Uterus (tissue), 4 donors: ENCODE results near the gene OTUB1. TPM values are rescaled to one million over a fixed set of nuclear protein-coding genes. Genes with fewer than 3 reads are reported as not detected.
"Not testable (repeated sequence)": the region's sequence is repeated elsewhere in the genome, so short reads cannot be mapped to it uniquely, and the experiment has no call there.

Experiments used
- DNase-seq, 2 donors: peaks; one replicate each; pipeline ENCODE4 v3.0.0-alpha.2; 2019 to 2020
- H3K27ac ChIP-seq, 2 donors: fragments of 200-600 bp; sonication (generic); 1 replicate in 1 of 2; 2 replicates in 1 of 2; pipeline ENCODE4 v1.5.1; 2016 to 2018
- H3K27me3 ChIP-seq, 2 donors: fragments of 200-600 bp; sonication (generic); one replicate each; pipeline ENCODE4 v1.5.1; 2018 to 2019; ENCODE audit warnings: control low read depth in 1 of 2
- H3K36me3 ChIP-seq, 2 donors: fragments of 200-600 bp; sonication (generic); one replicate each; pipeline ENCODE4 v1.5.1; 2019; ENCODE audit warnings: control low read depth in 1 of 2
- H3K4me1 ChIP-seq, 2 donors: fragments of 200-600 bp; sonication (generic); one replicate each; pipeline ENCODE4 v1.5.1; 2018 to 2019; ENCODE audit warnings: control low read depth in 1 of 2
- H3K4me3 ChIP-seq, 2 donors: fragments of 200-600 bp; sonication (generic); 1 replicate in 1 of 2; 2 replicates in 1 of 2; pipeline ENCODE4 v1.5.1; 2018 to 2019; ENCODE audit warnings: mild to moderate bottlenecking in 1 of 2
- H3K9me3 ChIP-seq, 2 donors: fragments of 200-600 bp; sonication (generic); one replicate each; pipeline ENCODE4 v1.5.1; 2019; ENCODE audit warnings: control low read depth in 1 of 2
- CTCF ChIP-seq, 4 experiments: fragments of 200-600 bp in 2 of 4; fragments of 450-650 bp in 2 of 4; sonication (generic) in 2 of 4; IDR thresholded peaks; one replicate each; pipeline ENCODE4 v1.5.1; 2016 to 2019; ENCODE audit warnings: antibody characterized with exemption in 4 of 4, mild to moderate bottlenecking in 2 of 4, moderate library complexity in 1 of 4
- POLR2A ChIP-seq, 2 donors: fragments of 450-650 bp; IDR thresholded peaks; one replicate each; pipeline ENCODE4 v1.6.1; 2016; ENCODE audit warnings: antibody characterized with exemption in 2 of 2, mild to moderate bottlenecking in 1 of 2, moderate library complexity in 1 of 2
- intact Hi-C: fragments of 100-400 bp; cut with DNase I; formaldehyde crosslinking; loops from one replicate; pipeline ENCODE4 v1.15.1; 2023; ENCODE audit warnings: low total_unique reads
- small RNA-seq: library from RNA; depleted of rRNA; stranded (forward); fragments of <200 nt; gene quantifications from one replicate; pipeline ENCODE3, GENCODE V24; 2016
- total RNA-seq, 4 donors: library from RNA; depleted of rRNA in 3 of 4; stranded (reverse); fragments of >200 nt in 3 of 4; gene quantifications; one replicate each; pipeline versions ENCODE4 v1.1.0 to v1.2.4, GENCODE V29; 2014 to 2023
- donor health status: DM: yes; HTN: yes; CAD: no.

The OTUB1 gene
- total RNA-seq, 4 donors from 2014 or later: 29.5 to 54.6 (median 45.8) TPM

- Histone ChIP-seq H3K27me3 (no peaks in the 10 kb centered on the region), H3K4me3 (no peak overlapping the region), H3K4me1 (no peaks in the 10 kb centered on the region), H3K27ac (no peak overlapping the region), H3K9me3 (no peaks in the 10 kb centered on the region), H3K36me3 (no peaks in the 10 kb centered on the region)
- TF ChIP-seq CTCF (IDR thresholded peaks at IDR 0.05) (no peak), POLR2A (IDR thresholded peaks at IDR 0.05) (no peak)
- DNase-seq: no peak
- intact Hi-C loops: no loop called here
These were observed 58.6 kb downstream of the OTUB1 start for GRCh38 chr11:64044730-64045393.

- no peaks in the 10 kb centered on the region for H3K27me3 ChIP-seq
- no peaks in the 10 kb centered on the region for H3K36me3 ChIP-seq
- no peak for DNase-seq
- intact Hi-C loops: no loop called here
- no peak overlapping the region for H3K4me3 ChIP-seq
- no peak overlapping the region for H3K27ac ChIP-seq
- H3K9me3 ChIP-seq: no peaks in the 10 kb centered on the region
- TF ChIP-seq CTCF (IDR thresholded peaks at IDR 0.05) (no peak), POLR2A (IDR thresholded peaks at IDR 0.05) (no peak)
- no peaks in the 10 kb centered on the region for H3K4me1 ChIP-seq
These were observed 59.5 kb downstream of the OTUB1 start for GRCh38 chr11:64045700-64046099.

GRCh38 chr11:64047373-64047772 lies 61.1 kb downstream of the OTUB1 start:
- H3K36me3 ChIP-seq, DNase-seq, intact Hi-C loops, H3K9me3 ChIP-seq, H3K4me1 ChIP-seq, H3K4me3 ChIP-seq, H3K27me3 ChIP-seq, H3K27ac ChIP-seq: not testable (repeated sequence)

Small RNAs within 50 kb of the gene (small RNA-seq; reads per million reads assigned to genes)
- not detected for gene RNU6-45P

Other genes starting within 250 kb of the OTUB1 start
- 10 to 100 TPM; 19.7 to 61.5 (median 48.4) TPM for gene ZFTA, start 217.7 kb upstream of the OTUB1 start, total RNA-seq
- gene SPINDOC, start 173.0 kb upstream of the OTUB1 start, total RNA-seq: 10 to 100 TPM in 2 of 4 donors, 1 to 10 TPM in 2; 1.3 to 28.7 (median 10.6) TPM
- 10 to 100 TPM in 3 of 4 donors, 1 to 10 TPM in 1; 6.9 to 36.5 (median 17.7) TPM for gene MARK2, start 147.3 kb upstream of the OTUB1 start, total RNA-seq
- 10 to 100 TPM in 1 of 4 donors, 1 to 10 TPM in 1, not detected in 2; 5.8 to 11.8 TPM for gene RCOR2, start 69.3 kb upstream of the OTUB1 start, total RNA-seq
- 10 to 100 TPM in 2 of 4 donors, 1 to 10 TPM in 2; 2.1 to 17.8 (median 9.2) TPM for gene NAA40, start 47.4 kb upstream of the OTUB1 start, total RNA-seq
- gene COX8A, start 11.8 kb upstream of the OTUB1 start, total RNA-seq: 100 to 1,000 TPM in 3 of 4 donors, 10 to 100 TPM in 1; 41.0 to 359 (median 139) TPM
- gene FLRT1, start 49.5 kb downstream of the OTUB1 start, total RNA-seq: 1 to 10 TPM in 2 of 4 donors, under 1 TPM in 1, not detected in 1; 0.26 to 7.3 (median 1.9) TPM
- gene MACROD1, start 179.7 kb downstream of the OTUB1 start, total RNA-seq: 10 to 100 TPM in 1 of 4 donors, 1 to 10 TPM in 3; 1.8 to 27.1 (median 6.6) TPM
- gene STIP1, start 199.7 kb downstream of the OTUB1 start, total RNA-seq: 100 to 1,000 TPM in 1 of 4 donors, 10 to 100 TPM in 3; 20.9 to 101 (median 83.8) TPM
- 10 to 100 TPM in 2 of 4 donors, 1 to 10 TPM in 2; 3.1 to 50.3 (median 9.3) TPM for gene FERMT3, start 220.3 kb downstream of the OTUB1 start, total RNA-seq
- gene TRPT1, start 239.7 kb downstream of the OTUB1 start, total RNA-seq: 10 to 100 TPM in 3 of 4 donors, 1 to 10 TPM in 1; 7.2 to 42.9 (median 18.7) TPM
- gene NUDT22, start 239.8 kb downstream of the OTUB1 start, total RNA-seq: 10 to 100 TPM; 10.8 to 44.9 (median 34.0) TPM
- 10 to 100 TPM in 2 of 4 donors, 1 to 10 TPM in 1, not detected in 1; 7.9 to 28.6 (median 16.6) TPM for gene DNAJC4, start 244.1 kb downstream of the OTUB1 start, total RNA-seq
- gene VEGFB, start 248.1 kb downstream of the OTUB1 start, total RNA-seq: 100 to 1,000 TPM in 1 of 4 donors, 10 to 100 TPM in 3; 20.0 to 120 (median 26.0) TPM